Adipocyte (in vitro differentiated cells): ENCODE data around the gene MYH6.
"Not testable (repeated sequence)": the region's sequence is repeated elsewhere in the genome, so short reads cannot be mapped to it uniquely, and the experiment has no call there.

Experiments used
- DNase-seq: peaks from one replicate; pipeline ENCODE4 v3.0.0-alpha.2; 2015; ENCODE audit warnings: low read depth
- H3K27me3 ChIP-seq: replicated peaks from 2 replicates; pipeline ENCODE4 v1.7.0; 2013; ENCODE audit warnings: mild to moderate bottlenecking, low read length, moderate library complexity; ENCODE audit not compliant: control insufficient read depth, insufficient read depth
- H3K36me3 ChIP-seq: 2 replicates; pipeline ENCODE4 v1.7.0; 2013; ENCODE audit warnings: low read length, mild to moderate bottlenecking, moderate library complexity; ENCODE audit not compliant: control insufficient read depth, insufficient read depth, severe bottlenecking
- H3K4me1 ChIP-seq: 2 replicates; pipeline ENCODE4 v1.7.0; 2013; ENCODE audit warnings: mild to moderate bottlenecking, low read length, moderate library complexity; ENCODE audit not compliant: control insufficient read depth, insufficient read depth
- H3K4me3 ChIP-seq: 2 replicates; pipeline ENCODE4 v1.7.0; 2013; ENCODE audit warnings: mild to moderate bottlenecking, low read length, moderate library complexity
- H3K9ac ChIP-seq: 2 replicates; pipeline ENCODE4 v1.7.0; 2013; ENCODE audit warnings: mild to moderate bottlenecking, low read length, moderate library complexity
- H3K9me3 ChIP-seq: 2 replicates; pipeline ENCODE4 v1.7.0; 2013; ENCODE audit warnings: mild to moderate bottlenecking, low read length, moderate library complexity; ENCODE audit not compliant: control insufficient read depth

The MYH6 gene

GRCh38 chr14:23401291-23401690 lies 6.8 kb downstream of the MYH6 start:
- Histone ChIP-seq H3K27me3 (peaks cover 38% of the 10 kb centered on the region), H3K4me3 (no peak overlapping the region), H3K9me3 (no peaks in the 10 kb centered on the region), H3K9ac (no peak overlapping the region), H3K4me1 (no peaks in the 10 kb centered on the region), H3K36me3 (no peaks in the 10 kb centered on the region)
- DNase-seq = no peak

DNA sequence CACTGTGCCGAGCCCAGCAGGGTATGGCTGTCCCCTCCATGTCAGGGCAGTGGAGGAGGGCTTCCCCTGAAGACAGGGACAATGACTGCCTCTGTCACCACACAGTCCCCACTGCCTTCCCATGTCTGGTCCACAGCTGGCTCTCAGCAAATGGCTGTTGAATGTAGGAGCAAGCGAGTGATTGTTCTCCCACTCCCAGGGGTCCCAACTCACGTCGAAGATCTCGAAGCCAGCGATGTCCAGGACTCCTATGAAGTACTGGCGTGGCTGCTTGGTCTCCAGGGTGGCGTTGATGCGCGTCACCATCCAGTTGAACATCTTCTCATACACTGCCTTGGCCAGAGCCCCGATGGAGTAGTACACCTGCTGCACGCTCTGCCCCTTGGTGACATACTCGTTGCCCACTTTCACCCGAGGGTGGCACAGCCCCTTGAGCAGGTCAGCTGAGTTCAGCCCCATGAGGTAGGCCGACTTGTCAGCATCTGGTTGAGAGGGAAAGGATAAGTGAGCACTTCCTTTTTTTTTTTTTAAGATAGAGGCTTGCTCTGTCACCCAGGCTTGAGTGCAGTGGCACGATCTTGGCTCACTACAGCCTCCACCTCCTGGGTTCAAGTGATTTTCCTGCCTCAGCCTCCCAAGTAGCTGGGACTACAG lies 7.5 kb downstream of the MYH6 start:
- not testable (repeated sequence) for H3K4me1 ChIP-seq, H3K4me3 ChIP-seq, DNase-seq, H3K9ac ChIP-seq, H3K9me3 ChIP-seq, H3K36me3 ChIP-seq
- peaks cover 33% of the 10 kb centered on the region for H3K27me3 ChIP-seq

- DNase-seq = peak; percentile 27
- no peak overlapping the region for H3K4me3 ChIP-seq
- peaks cover 29% of the 10 kb centered on the region for H3K27me3 ChIP-seq
Observed at GRCh38 chr14:23399591-23399990, 8.5 kb downstream of the MYH6 start.

GRCh38 chr14:23399136-23399535 lies 8.9 kb downstream of the MYH6 start:
- no peaks in the 10 kb centered on the region for H3K36me3 ChIP-seq
- peaks cover 24% of the 10 kb centered on the region for H3K27me3 ChIP-seq
- H3K4me3 ChIP-seq = no peak overlapping the region
- DNase-seq = no peak
- no peaks in the 10 kb centered on the region for H3K4me1 ChIP-seq
- H3K9me3 ChIP-seq = no peaks in the 10 kb centered on the region
- H3K9ac ChIP-seq = no peak overlapping the region

More at GRCh38 chr14:23399591-23399990, 8.5 kb downstream of the MYH6 start:
- H3K4me1 ChIP-seq = no peaks in the 10 kb centered on the region
- H3K36me3 ChIP-seq = no peaks in the 10 kb centered on the region
- no peaks in the 10 kb centered on the region for H3K9me3 ChIP-seq
- no peak overlapping the region for H3K9ac ChIP-seq

DNA sequence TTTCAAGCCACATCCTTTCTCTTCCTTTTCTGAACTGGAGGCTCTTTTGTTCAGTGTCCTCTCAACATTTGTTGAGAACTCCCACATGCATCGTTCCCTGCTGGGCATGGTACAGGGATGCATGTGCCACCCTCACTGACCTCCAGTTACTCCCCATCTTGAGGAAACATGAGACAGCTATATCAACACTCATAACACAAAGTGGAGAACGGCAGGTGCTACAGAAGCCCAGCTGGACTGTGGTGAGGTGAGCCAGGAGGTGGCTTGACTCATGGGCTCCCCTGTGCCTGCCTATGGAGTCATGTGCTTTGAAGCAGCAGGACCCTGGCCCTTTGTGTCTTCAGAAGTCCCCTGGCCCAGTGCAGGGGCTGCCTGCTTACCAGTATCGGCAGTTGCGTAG lies 9.7 kb downstream of the MYH6 start:
- H3K27me3 ChIP-seq = peaks cover 23% of the 10 kb centered on the region
- no peaks in the 10 kb centered on the region for H3K36me3 ChIP-seq
- H3K9ac ChIP-seq = no peak overlapping the region
- H3K4me3 ChIP-seq = no peak overlapping the region
- H3K4me1 ChIP-seq = no peaks in the 10 kb centered on the region
- DNase-seq = no peak
- no peaks in the 10 kb centered on the region for H3K9me3 ChIP-seq

GRCh38 chr14:23396781-23397407 lies 11.2 kb downstream of the MYH6 start:
- Histone ChIP-seq H3K36me3 (no peaks in the 10 kb centered on the region), H3K4me3 (no peak overlapping the region)
- DNase-seq = no peak

GRCh38 chr14:23396126-23396525 lies 11.9 kb downstream of the MYH6 start:
- Histone ChIP-seq H3K9me3 (no peaks in the 10 kb centered on the region), H3K27me3 (peaks cover 27% of the 10 kb centered on the region), H3K9ac (no peak overlapping the region), H3K4me1 (no peaks in the 10 kb centered on the region), H3K36me3 (no peaks in the 10 kb centered on the region), H3K4me3 (no peak overlapping the region)
- no peak for DNase-seq

More at GRCh38 chr14:23396781-23397407, 11.2 kb downstream of the MYH6 start:
- Histone ChIP-seq H3K27me3 (peaks cover 28% of the 10 kb centered on the region), H3K4me1 (no peaks in the 10 kb centered on the region), H3K9me3 (no peaks in the 10 kb centered on the region), H3K9ac (no peak overlapping the region)

DNA sequence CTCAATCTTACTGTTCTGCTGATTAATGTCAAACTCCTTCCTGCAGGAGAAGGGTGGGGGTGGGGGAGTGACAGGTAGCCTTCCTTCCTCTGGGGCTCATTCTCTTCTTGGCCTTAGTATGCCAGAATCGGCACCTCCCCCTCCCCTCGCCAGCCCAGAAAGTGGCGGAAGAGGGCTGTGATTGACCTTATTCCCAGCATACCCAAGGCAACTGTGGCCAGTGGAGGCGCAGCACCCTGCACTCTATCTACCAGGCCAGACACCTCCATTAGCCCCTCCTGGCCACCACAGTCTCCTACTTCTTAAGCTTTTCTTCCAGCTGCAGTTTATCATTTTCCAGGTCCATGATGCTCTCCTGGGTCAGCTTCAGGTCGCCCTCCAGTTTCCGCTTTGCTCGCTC lies 15.5 kb downstream of the MYH6 start:
- Histone ChIP-seq H3K4me1 (no peaks in the 10 kb centered on the region), H3K27me3 (peaks cover 40% of the 10 kb centered on the region), H3K4me3 (no peak overlapping the region), H3K9me3 (no peaks in the 10 kb centered on the region), H3K36me3 (no peaks in the 10 kb centered on the region), H3K9ac (no peak overlapping the region)
- no peak for DNase-seq

GRCh38 chr14:23389871-23390270 lies 18.2 kb downstream of the MYH6 start:
- not testable (repeated sequence) for DNase-seq, H3K4me3 ChIP-seq, H3K9me3 ChIP-seq, H3K4me1 ChIP-seq, H3K36me3 ChIP-seq, H3K9ac ChIP-seq
- peaks cover 58% of the 10 kb centered on the region for H3K27me3 ChIP-seq

- Histone ChIP-seq H3K9ac (no peak overlapping the region), H3K27me3 (peaks cover 58% of the 10 kb centered on the region), H3K4me3 (no peak overlapping the region), H3K4me1 (no peaks in the 10 kb centered on the region), H3K36me3 (no peaks in the 10 kb centered on the region), H3K9me3 (no peaks in the 10 kb centered on the region)
- DNase-seq = no peak
Observed at GRCh38 chr14:23389396-23389795, 18.7 kb downstream of the MYH6 start.

DNA sequence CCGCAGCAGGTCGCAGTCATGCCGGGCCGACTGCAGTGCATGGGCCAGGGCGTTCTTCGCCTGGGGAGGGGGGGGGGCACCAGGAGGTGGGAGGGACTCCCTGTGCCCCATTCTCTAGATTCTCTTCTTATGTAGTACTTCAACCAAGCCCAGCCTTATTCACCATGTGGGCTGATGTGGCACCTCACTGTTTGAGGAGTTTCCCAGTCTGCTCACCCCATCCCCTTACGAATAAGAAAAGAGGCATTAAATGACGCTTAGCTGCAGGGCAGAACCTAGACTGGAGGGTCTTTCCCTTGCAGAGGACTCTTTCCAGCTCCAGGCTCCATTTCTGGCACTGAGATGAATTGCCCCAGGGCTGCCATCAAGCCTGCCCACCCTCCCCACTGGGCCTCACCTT lies 19.1 kb downstream of the MYH6 start:
- H3K9ac ChIP-seq = no peak overlapping the region
- H3K27me3 ChIP-seq = peaks cover 58% of the 10 kb centered on the region
- H3K4me3 ChIP-seq = no peak overlapping the region
- DNase-seq = no peak
- H3K36me3 ChIP-seq = no peaks in the 10 kb centered on the region
- H3K9me3 ChIP-seq = no peaks in the 10 kb centered on the region
- no peaks in the 10 kb centered on the region for H3K4me1 ChIP-seq
